OCI-LY3 (cell line): ENCODE data around the gene KIF3A.
"Not testable (repeated sequence)": the region's sequence is repeated elsewhere in the genome, so short reads cannot be mapped to it uniquely, and the experiment has no call there.

Source experiments
- H2AFZ ChIP-seq: fragments of 200-600, 300-600 bp; shearing (Covaris generic); 2 replicates; pipeline ENCODE4 v1.6.0; 2014; ENCODE audit warnings: antibody characterized with exemption, low read depth, low read length
- H3K27ac ChIP-seq: fragments of 200-600, 300-600 bp; sonication (generic); 2 replicates; pipeline ENCODE4 v1.5.1; 2014; ENCODE audit warnings: mild to moderate bottlenecking, low read length, moderate library complexity, mixed read lengths
- H3K27me3 ChIP-seq: fragments of 200-600, 300-600 bp; sonication (generic); 2 replicates; pipeline ENCODE4 v1.6.1; 2014; ENCODE audit warnings: low read depth, low read length, mixed read lengths
- H3K36me3 ChIP-seq: fragments of 200-600, 300-600 bp; sonication (generic); replicated peaks from 2 replicates; pipeline ENCODE3; 2014; ENCODE audit warnings: low read depth, low read length, mixed read lengths
- H3K4me1 ChIP-seq: fragments of 300-600, 200-600 bp; sonication (generic); 2 replicates; pipeline ENCODE4 v1.6.1; 2014; ENCODE audit warnings: low read length, mixed read lengths
- H3K4me2 ChIP-seq: fragments of 200-600, 300-600 bp; sonication (generic); 2 replicates; pipeline ENCODE4 v1.6.1; 2014; ENCODE audit warnings: low read length, mixed read lengths
- H3K4me3 ChIP-seq: fragments of 300-600, 200-600 bp; sonication (generic); 2 replicates; pipeline ENCODE4 v1.5.1; 2014; ENCODE audit warnings: antibody characterized with exemption, mild to moderate bottlenecking, low read length, moderate library complexity
- H3K79me2 ChIP-seq: fragments of 300-600, 200-600 bp; shearing (Covaris generic); 2 replicates; pipeline ENCODE4 v1.6.1; 2014; ENCODE audit warnings: mild to moderate bottlenecking, low read length, mixed read lengths
- H3K9ac ChIP-seq: fragments of 300-600, 200-600 bp; shearing (Covaris generic); 2 replicates; pipeline ENCODE4 v1.6.0; 2014; ENCODE audit warnings: mild to moderate bottlenecking, low read length, moderate library complexity
- H3K9me3 ChIP-seq: fragments of 200-600, 300-600 bp; shearing (Covaris generic); 2 replicates; pipeline ENCODE4 v1.6.1; 2014; ENCODE audit warnings: low read length, mixed read lengths; ENCODE audit not compliant: insufficient read depth
- H4K20me1 ChIP-seq: fragments of 200-600, 300-600 bp; sonication (generic); 2 replicates; pipeline ENCODE4 v1.6.1; 2016; ENCODE audit warnings: low read length, mixed read lengths; ENCODE audit not compliant: insufficient read depth
- EZH2phosphoT487 ChIP-seq: fragments of 200-600 bp; shearing (Covaris generic); IDR thresholded peaks from 2 replicates; pipeline ENCODE4 v1.6.1; 2018; ENCODE audit warnings: antibody characterized with exemption, mixed run types, low read depth
- TF ChIP-seq, protein P1 (sequence below): fragments of 200-600, 300-600 bp; sonication (generic); IDR thresholded peaks from 2 replicates; pipeline ENCODE4 v1.5.1; 2014; ENCODE audit warnings: antibody characterized with exemption, low read length, low read depth

KIF3A gene

DNA sequence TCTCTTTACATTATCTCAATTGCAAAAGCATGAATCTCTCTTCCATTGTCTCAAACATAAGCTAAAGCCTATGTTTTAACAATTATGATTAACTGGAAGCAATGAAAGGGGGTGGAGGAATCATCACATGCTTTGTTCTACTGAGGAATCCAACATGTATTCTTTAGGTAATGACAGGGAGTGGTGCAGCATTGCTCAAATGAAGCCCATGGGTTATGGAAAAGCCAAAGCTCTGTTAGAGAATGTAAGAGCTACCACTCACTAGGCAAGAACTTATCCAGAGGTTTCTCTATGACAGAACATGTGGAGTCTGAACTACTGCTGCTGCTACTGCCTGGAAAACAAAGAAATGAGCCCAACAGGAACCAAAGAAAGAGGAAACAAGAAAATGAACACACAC is 28.7 kb downstream of the KIF3A start:
- no peak for TF ChIP-seq EZH2phosphoT487
- TF ChIP-seq, protein P1, sequence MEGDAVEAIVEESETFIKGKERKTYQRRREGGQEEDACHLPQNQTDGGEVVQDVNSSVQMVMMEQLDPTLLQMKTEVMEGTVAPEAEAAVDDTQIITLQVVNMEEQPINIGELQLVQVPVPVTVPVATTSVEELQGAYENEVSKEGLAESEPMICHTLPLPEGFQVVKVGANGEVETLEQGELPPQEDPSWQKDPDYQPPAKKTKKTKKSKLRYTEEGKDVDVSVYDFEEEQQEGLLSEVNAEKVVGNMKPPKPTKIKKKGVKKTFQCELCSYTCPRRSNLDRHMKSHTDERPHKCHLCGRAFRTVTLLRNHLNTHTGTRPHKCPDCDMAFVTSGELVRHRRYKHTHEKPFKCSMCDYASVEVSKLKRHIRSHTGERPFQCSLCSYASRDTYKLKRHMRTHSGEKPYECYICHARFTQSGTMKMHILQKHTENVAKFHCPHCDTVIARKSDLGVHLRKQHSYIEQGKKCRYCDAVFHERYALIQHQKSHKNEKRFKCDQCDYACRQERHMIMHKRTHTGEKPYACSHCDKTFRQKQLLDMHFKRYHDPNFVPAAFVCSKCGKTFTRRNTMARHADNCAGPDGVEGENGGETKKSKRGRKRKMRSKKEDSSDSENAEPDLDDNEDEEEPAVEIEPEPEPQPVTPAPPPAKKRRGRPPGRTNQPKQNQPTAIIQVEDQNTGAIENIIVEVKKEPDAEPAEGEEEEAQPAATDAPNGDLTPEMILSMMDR = no peak
- Histone ChIP-seq H3K27me3 (no peaks in the 10 kb centered on the region), H2AFZ (no peak overlapping the region)

DNA sequence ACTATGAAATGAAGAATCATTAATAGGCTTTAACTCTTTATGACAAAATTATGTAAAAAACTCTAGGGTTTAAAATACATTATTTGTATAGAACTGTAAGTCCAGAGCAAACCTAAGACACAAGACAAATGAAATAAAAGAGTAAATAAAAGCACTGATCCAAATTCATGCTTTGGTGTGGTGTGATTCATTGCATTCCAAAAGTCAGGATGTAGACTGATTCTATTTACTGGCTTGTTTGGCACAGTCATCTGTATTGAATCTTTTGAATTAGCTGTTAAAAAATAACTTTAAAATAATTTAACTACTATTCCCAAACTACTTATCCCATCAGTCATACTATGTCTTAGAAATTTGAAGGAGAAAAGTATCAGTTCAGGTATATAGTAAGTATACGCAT is 32.5 kb downstream of the KIF3A start:
- Histone ChIP-seq H3K4me3 (no peak overlapping the region), H4K20me1 (no peaks in the 10 kb centered on the region), H3K27me3 (no peaks in the 10 kb centered on the region), H3K79me2 (no peaks in the 10 kb centered on the region), H3K36me3 (no peaks in the 10 kb centered on the region), H3K4me1 (peaks cover 5% of the 10 kb centered on the region; the same call in 1 of the 2 replicates), H3K4me2 (no peak overlapping the region), H3K9ac (no peak overlapping the region), H3K9me3 (no peaks in the 10 kb centered on the region), H3K27ac (no peak overlapping the region), H2AFZ (no peak overlapping the region)
- TF ChIP-seq EZH2phosphoT487 = no peak
- TF ChIP-seq, protein P1 = no peak

More for the DNA sequence above, 28.7 kb downstream of the KIF3A start:
- no peaks in the 10 kb centered on the region for H3K79me2 ChIP-seq
- no peak overlapping the region for H3K27ac ChIP-seq
- no peaks in the 10 kb centered on the region for H4K20me1 ChIP-seq
- no peak overlapping the region for H3K4me3 ChIP-seq
- H3K36me3 ChIP-seq = no peaks in the 10 kb centered on the region
- peaks cover 5% of the 10 kb centered on the region; the same call in 1 of the 2 replicates for H3K4me1 ChIP-seq
- no peak overlapping the region for H3K9ac ChIP-seq
- H3K9me3 ChIP-seq = no peaks in the 10 kb centered on the region
- H3K4me2 ChIP-seq = no peak overlapping the region

DNA sequence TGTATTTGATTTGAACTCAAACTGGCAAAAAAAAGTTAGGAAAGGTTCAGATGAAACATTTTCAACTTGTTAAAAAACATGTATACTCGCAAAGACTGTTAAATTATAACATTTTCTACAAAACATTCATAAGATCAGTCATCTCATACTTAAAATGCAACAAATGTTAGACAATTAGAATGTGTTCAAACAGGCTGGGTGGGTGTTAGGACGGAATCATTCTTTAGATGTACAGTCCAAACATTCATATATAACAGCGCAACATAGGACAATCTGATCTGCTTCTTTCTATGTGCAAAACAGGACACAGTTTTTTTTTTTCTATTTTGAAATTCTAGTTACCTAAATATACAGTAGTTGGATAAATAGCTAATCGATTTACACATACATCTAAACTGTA is 41.4 kb downstream of the KIF3A start:
- Histone ChIP-seq H3K27ac (no peak overlapping the region), H3K9me3 (no peaks in the 10 kb centered on the region), H3K4me1 (no peaks in the 10 kb centered on the region), H3K4me3 (no peak overlapping the region), H3K79me2 (no peaks in the 10 kb centered on the region), H4K20me1 (no peaks in the 10 kb centered on the region), H3K36me3 (no peaks in the 10 kb centered on the region), H3K27me3 (no peaks in the 10 kb centered on the region), H3K9ac (no peak overlapping the region), H2AFZ (no peak overlapping the region), H3K4me2 (no peak overlapping the region)
- TF ChIP-seq, protein P1 = no peak
- TF ChIP-seq EZH2phosphoT487 = no peak

DNA sequence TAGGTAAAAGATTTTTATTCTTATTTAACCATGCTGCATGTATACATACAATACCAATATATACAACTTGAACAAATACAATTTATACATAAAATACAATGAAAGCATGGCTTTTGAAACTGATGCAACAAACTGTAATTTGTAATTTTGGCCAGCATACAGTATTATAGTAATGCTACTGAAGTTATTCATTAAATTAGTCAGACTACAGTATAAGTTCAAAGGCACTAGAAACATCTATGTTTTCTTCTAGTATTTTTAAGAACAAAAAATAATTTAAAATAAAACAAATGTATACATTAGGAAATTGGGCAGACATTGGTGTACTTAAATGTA is 44.7 kb downstream of the KIF3A start:
- Histone ChIP-seq H3K9ac (no peak overlapping the region), H3K36me3 (no peaks in the 10 kb centered on the region), H3K27ac (no peak overlapping the region), H3K9me3 (no peaks in the 10 kb centered on the region), H3K4me2 (no peak overlapping the region), H2AFZ (no peak overlapping the region), H3K4me3 (no peak overlapping the region), H4K20me1 (no peaks in the 10 kb centered on the region), H3K4me1 (peaks cover 16% of the 10 kb centered on the region), H3K27me3 (peaks cover 4% of the 10 kb centered on the region; the same call in 1 of the 2 replicates), H3K79me2 (no peaks in the 10 kb centered on the region)
- TF ChIP-seq EZH2phosphoT487 = no peak
- TF ChIP-seq, protein P1 = no peak

DNA sequence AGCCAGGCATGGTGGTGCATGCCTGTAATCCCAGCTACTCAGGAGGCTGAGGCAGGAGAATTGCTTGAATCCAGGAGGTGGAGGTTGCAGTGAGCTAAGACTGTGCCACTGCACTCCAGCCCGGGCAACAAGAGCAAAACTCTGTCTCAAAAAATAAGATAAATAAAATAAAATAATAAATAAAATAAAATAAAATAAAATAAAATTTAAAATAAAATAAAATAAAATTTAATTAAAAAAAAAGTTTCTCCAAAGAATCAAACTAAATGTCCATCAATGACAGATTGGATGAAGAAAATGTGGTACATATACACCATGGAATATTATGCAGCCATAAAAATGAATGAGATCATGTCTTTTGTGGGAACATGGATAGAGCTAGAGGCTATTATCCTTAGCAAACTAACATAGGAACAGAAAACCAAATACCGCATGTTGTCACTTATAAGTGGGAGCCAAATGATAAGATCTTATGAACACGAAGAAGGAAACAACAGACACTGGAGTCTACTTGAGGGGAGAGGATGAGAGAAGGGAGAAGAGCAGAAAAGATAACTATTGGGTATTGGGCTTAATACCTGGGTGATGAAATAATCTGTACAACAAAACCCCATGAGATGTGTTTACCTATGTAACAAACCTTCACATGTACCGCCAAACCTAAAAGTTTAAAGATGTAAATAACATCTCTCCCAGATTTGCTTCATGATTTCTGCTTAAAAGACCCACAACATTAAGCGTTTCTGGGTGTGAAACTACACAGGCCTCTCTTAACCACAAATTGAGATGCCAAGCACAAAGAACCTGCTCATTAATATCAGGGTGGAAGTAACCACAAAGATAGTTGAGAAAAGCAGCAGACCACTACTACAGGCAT is 45.4 kb downstream of the KIF3A start:
- not testable (repeated sequence) for H4K20me1 ChIP-seq, H3K9me3 ChIP-seq, H3K27me3 ChIP-seq, H2AFZ ChIP-seq, H3K4me3 ChIP-seq, H3K4me2 ChIP-seq, H3K9ac ChIP-seq, H3K36me3 ChIP-seq, H3K27ac ChIP-seq, H3K79me2 ChIP-seq
- peaks cover 16% of the 10 kb centered on the region for H3K4me1 ChIP-seq
